Astrocyte of the spinal cord (primary cell): ENCODE data around the gene SGMS2.

ENCODE experiments used
- DNase-seq: peaks from one replicate; pipeline ENCODE4 v3.0.0; 2011; ENCODE audit warnings: low read depth, low spot score
- H3K4me3 ChIP-seq: 2 replicates; pipeline ENCODE4 v1.5.1; 2011; ENCODE audit warnings: low read depth, mild to moderate bottlenecking, low read length, moderate library complexity
- CTCF ChIP-seq: IDR thresholded peaks from 2 replicates; pipeline ENCODE4 v1.5.1; 2012; ENCODE audit warnings: low read depth, mild to moderate bottlenecking, low read length, inconsistent platforms
- in situ Hi-C: cut with HindIII; loops from 2 replicates; pipeline ENCODE4 v1.10.0; 2017; ENCODE audit warnings: low sequenced_read_pairs

SGMS2 gene

GRCh38 chr4:107853444-107854355, 29.0 kb downstream of the SGMS2 start:
- no peak for DNase-seq
- no peak overlapping the region for H3K4me3 ChIP-seq
- TF ChIP-seq CTCF = no peak

GRCh38 chr4:107854356-107855022, 29.8 kb downstream of the SGMS2 start:
- no peak overlapping the region for H3K4me3 ChIP-seq
- DNase-seq = peak; percentile 51

More at GRCh38 chr4:107853444-107854355, 29.0 kb downstream of the SGMS2 start:
- in situ Hi-C loops = no loop called here

DNA sequence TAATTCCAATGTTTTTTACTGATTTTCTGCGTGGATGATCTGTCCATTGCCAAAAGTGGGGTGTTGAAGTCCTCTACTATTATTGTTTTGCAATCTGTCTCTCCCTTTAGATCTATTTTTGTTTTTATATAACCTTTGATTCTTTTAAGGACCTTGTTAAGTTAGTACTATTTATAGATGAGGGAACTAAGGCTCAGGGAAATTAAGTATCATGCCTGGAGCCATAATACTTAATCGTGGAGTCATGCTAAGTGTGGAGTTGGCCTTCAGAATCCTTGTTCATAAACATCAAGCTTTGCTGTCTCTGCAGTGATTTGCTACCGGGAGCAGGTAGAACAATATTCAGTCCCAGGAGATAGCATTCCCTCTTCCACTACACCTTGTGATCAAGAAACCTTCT, 31.0 kb downstream of the SGMS2 start:
- in situ Hi-C loops = no loop called here
- no peak for TF ChIP-seq CTCF
- H3K4me3 ChIP-seq = no peak overlapping the region
- DNase-seq = no peak

More at GRCh38 chr4:107854356-107855022, 29.8 kb downstream of the SGMS2 start:
- in situ Hi-C loops = no loop called here
- TF ChIP-seq CTCF = no peak

DNA sequence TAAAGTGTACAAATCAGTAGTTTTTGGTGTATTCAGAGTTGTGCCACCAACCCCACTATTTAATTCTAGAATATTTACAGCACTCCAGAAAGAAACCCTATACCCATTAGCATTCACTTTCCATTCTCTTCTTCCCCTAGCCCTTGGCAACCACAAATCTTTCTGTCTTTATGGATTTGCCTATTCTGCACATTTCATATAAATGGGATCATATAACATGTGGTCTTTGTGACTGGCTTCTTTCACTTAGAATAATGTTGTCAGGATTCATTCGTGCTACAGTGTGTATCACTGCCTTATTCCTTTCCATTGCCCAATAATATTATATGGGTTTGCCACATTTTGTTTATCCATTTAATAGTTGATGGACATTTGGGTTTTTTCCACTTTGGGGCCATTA, 32.2 kb downstream of the SGMS2 start:
- in situ Hi-C loops = no loop called here
- DNase-seq = no peak
- TF ChIP-seq CTCF = no peak
- no peak overlapping the region for H3K4me3 ChIP-seq

DNA sequence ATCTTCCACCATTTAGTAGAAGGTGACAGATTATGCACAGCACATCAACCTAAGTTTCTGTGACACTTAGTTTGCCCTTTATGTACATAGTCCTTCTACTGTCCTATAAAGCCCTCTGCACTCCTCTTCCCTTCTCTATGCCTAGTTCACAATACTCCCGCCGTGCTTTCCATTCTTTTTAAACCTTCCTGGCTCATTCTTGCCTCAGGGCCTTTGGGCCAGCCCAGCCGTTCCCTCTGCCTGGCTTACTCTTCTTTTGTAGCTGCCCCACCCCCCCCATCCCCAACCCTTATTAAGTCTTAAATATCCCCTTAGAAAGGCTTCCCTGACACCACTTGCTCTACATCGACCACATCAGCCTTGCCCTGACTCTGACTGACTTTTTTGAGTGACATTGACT, 33.0 kb downstream of the SGMS2 start:
- no peak overlapping the region for H3K4me3 ChIP-seq
- in situ Hi-C loops = no loop called here
- DNase-seq = no peak
- TF ChIP-seq CTCF = no peak

GRCh38 chr4:107858158-107858742, 33.5 kb downstream of the SGMS2 start:
- TF ChIP-seq CTCF = no peak
- no peak overlapping the region for H3K4me3 ChIP-seq
- DNase-seq = no peak
- in situ Hi-C loops = no loop called here
